Measurements from ENCODE around the gene PIK3CD. TPM values are rescaled to one million over a fixed set of nuclear protein-coding genes. Genes with fewer than 3 reads are reported as not detected.

PIK3CD gene
- total RNA-seq, 2 experiments from 2014 or later: 13.6 to 37.1 TPM

DNA sequence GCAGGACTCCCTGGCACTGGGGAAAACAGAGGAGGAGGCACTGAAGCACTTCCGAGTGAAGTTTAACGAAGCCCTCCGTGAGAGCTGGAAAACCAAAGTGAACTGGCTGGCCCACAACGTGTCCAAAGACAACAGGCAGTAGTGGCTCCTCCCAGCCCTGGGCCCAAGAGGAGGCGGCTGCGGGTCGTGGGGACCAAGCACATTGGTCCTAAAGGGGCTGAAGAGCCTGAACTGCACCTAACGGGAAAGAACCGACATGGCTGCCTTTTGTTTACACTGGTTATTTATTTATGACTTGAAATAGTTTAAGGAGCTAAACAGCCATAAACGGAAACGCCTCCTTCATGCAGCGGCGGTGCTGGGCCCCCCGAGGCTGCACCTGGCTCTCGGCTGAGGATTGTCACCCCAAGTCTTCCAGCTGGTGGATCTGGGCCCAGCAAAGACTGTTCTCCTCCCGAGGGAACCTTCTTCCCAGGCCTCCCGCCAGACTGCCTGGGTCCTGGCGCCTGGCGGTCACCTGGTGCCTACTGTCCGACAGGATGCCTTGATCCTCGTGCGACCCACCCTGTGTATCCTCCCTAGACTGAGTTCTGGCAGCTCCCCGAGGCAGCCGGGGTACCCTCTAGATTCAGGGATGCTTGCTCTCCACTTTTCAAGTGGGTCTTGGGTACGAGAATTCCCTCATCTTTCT is 75.5 kb downstream of the PIK3CD start:
- intact Hi-C loops (cut with micrococcal nuclease; ENCODE audit: unreplicated experiment): no loop called here
- Histone ChIP-seq H3K4me2 (ENCODE audit: low read length) (no peak overlapping the region), H3K27ac (ENCODE audit: low read depth, low read length, poor library complexity, severe bottlenecking) (no peak overlapping the region), H3K4me3 (ENCODE audit: low read depth, low read length, poor library complexity, severe bottlenecking) (no peak overlapping the region), H3K9me3 (ENCODE audit: low read length) (no peaks in the 10 kb centered on the region), H3K4me1 (ENCODE audit: insufficient read depth, low read length, poor library complexity, severe bottlenecking) (no peaks in the 10 kb centered on the region), H3K36me3 (ENCODE audit: insufficient read depth, low read length) (peaks cover 81% of the 10 kb centered on the region), H3K79me2 (ENCODE audit: insufficient read depth, low read depth, low read length) (no peaks in the 10 kb centered on the region), H2AFZ (ENCODE audit: low read length) (no peak overlapping the region), H3K9me2 (ENCODE audit: insufficient read depth, low read length) (no peaks in the 10 kb centered on the region), H4K20me1 (ENCODE audit: insufficient read depth, low read length) (no peaks in the 10 kb centered on the region)
- ChIA-PET CTCF (ENCODE audit: unreplicated experiment) (interaction anchor here (1.0 kb wide), 1 partner anchor 137 kb away, joined by 3 read pairs; no protein-coding TSS in a partner anchor), POLR2A (no interaction called here)
- no peak for TF ChIP-seq EZH2phosphoT487 (IDR thresholded peaks at IDR 0.05; ENCODE audit: borderline replicate concordance, low read depth, low read length)
- TF ChIP-seq, protein P1, sequence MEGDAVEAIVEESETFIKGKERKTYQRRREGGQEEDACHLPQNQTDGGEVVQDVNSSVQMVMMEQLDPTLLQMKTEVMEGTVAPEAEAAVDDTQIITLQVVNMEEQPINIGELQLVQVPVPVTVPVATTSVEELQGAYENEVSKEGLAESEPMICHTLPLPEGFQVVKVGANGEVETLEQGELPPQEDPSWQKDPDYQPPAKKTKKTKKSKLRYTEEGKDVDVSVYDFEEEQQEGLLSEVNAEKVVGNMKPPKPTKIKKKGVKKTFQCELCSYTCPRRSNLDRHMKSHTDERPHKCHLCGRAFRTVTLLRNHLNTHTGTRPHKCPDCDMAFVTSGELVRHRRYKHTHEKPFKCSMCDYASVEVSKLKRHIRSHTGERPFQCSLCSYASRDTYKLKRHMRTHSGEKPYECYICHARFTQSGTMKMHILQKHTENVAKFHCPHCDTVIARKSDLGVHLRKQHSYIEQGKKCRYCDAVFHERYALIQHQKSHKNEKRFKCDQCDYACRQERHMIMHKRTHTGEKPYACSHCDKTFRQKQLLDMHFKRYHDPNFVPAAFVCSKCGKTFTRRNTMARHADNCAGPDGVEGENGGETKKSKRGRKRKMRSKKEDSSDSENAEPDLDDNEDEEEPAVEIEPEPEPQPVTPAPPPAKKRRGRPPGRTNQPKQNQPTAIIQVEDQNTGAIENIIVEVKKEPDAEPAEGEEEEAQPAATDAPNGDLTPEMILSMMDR (conservative IDR thresholded peaks at IDR 0.05; ENCODE audit: low read length): no peak
- no peak for DNase-seq (ENCODE audit: low spot score)
- BruUV-seq (replicated peaks): no TSS peak

DNA sequence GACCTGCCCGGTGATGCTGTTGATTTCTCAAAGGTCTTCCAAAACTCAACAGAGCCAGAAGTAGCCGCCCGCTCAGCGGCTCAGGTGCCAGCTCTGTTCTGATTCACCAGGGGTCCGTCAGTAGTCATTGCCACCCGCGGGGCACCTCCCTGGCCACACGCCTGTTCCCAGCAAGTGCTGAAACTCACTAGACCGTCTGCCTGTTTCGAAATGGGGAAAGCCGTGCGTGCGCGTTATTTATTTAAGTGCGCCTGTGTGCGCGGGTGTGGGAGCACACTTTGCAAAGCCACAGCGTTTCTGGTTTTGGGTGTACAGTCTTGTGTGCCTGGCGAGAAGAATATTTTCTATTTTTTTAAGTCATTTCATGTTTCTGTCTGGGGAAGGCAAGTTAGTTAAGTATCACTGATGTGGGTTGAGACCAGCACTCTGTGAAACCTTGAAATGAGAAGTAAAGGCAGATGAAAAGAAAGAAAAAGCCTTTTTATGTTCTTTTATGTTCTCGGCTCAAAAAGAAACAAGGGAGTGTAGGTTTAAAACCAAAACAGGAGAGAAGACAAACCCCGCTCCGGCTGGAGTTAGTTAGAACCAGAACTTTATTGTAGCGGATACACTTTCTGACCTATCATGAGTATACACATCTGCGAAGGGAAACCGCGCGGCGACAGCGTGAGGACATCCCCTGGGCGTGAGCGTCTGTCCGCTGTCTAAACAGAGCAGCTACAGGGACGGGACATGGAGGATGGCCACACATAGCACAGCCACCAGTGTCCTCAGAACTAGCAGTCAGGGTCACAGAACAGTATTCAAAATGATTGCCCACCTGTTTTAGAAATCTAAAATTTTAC is 77.1 kb downstream of the PIK3CD start:
- DNase-seq (ENCODE audit: low spot score): no peak
- TF ChIP-seq, protein P1 (conservative IDR thresholded peaks at IDR 0.05; ENCODE audit: low read length): no peak
- TF ChIP-seq EZH2phosphoT487 (IDR thresholded peaks at IDR 0.05; ENCODE audit: borderline replicate concordance, low read depth, low read length): no peak
- intact Hi-C loops (cut with micrococcal nuclease; ENCODE audit: unreplicated experiment): no loop called here
- no TSS peak for BruUV-seq (replicated peaks)
- peaks cover 7% of the 10 kb centered on the region for H3K4me1 ChIP-seq (ENCODE audit: insufficient read depth, low read length, poor library complexity, severe bottlenecking)
- no peak overlapping the region for H3K4me2 ChIP-seq (ENCODE audit: low read length)
- no peaks in the 10 kb centered on the region for H3K79me2 ChIP-seq (ENCODE audit: insufficient read depth, low read depth, low read length)
- no peak overlapping the region for H2AFZ ChIP-seq (ENCODE audit: low read length)
- H3K9me3 ChIP-seq (ENCODE audit: low read length): no peaks in the 10 kb centered on the region
- no peak overlapping the region for H3K4me3 ChIP-seq (ENCODE audit: low read depth, low read length, poor library complexity, severe bottlenecking)
- H3K9me2 ChIP-seq (ENCODE audit: insufficient read depth, low read length): no peaks in the 10 kb centered on the region
- peaks cover 82% of the 10 kb centered on the region for H3K36me3 ChIP-seq (ENCODE audit: insufficient read depth, low read length)
- ChIA-PET CTCF (ENCODE audit: unreplicated experiment) (no interaction called here), POLR2A (no interaction called here)
- H4K20me1 ChIP-seq (ENCODE audit: insufficient read depth, low read length): no peaks in the 10 kb centered on the region
- no peak overlapping the region for H3K27ac ChIP-seq (ENCODE audit: low read depth, low read length, poor library complexity, severe bottlenecking)

DNA sequence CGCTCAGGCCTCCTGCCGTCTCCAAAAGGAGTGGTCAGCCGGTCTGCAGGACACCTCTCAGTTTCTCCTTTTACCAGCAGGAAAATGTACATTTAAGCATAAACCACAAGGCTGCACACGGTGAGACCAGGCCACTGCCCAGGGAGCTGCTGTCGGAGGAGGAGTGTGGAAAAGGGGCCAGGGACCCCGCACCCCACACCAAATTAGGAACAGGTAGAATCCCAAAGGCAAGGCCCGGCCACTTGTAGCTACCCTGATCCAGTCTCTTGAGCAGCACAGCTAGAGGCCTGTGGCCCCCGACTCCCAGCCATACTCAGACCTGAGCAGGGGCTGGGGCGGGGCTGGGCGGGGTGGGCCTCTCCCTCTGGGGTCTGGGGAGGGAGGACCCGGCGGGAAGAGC is 78.0 kb downstream of the PIK3CD start:
- TF ChIP-seq, protein P1 (conservative IDR thresholded peaks at IDR 0.05; ENCODE audit: low read length): no peak
- TF ChIP-seq EZH2phosphoT487 (IDR thresholded peaks at IDR 0.05; ENCODE audit: borderline replicate concordance, low read depth, low read length): no peak
- Histone ChIP-seq H4K20me1 (ENCODE audit: insufficient read depth, low read length) (no peaks in the 10 kb centered on the region), H3K4me2 (ENCODE audit: low read length) (no peak overlapping the region), H2AFZ (ENCODE audit: low read length) (no peak overlapping the region), H3K4me1 (ENCODE audit: insufficient read depth, low read length, poor library complexity, severe bottlenecking) (peaks cover 7% of the 10 kb centered on the region), H3K79me2 (ENCODE audit: insufficient read depth, low read depth, low read length) (no peaks in the 10 kb centered on the region), H3K9me2 (ENCODE audit: insufficient read depth, low read length) (no peaks in the 10 kb centered on the region), H3K9me3 (ENCODE audit: low read length) (no peaks in the 10 kb centered on the region), H3K36me3 (ENCODE audit: insufficient read depth, low read length) (peaks cover 83% of the 10 kb centered on the region), H3K27ac (ENCODE audit: low read depth, low read length, poor library complexity, severe bottlenecking) (no peak overlapping the region), H3K4me3 (ENCODE audit: low read depth, low read length, poor library complexity, severe bottlenecking) (no peak overlapping the region)
- POLR2A ChIA-PET: no interaction called here
- DNase-seq (ENCODE audit: low spot score): no peak
- BruUV-seq (replicated peaks): no TSS peak
- CTCF ChIA-PET (ENCODE audit: unreplicated experiment): no interaction called here
- intact Hi-C loops (cut with micrococcal nuclease; ENCODE audit: unreplicated experiment): no loop called here
